Measurements from ENCODE around the gene TRPM2. TPM values are rescaled to one million over a fixed set of nuclear protein-coding genes. Genes with fewer than 3 reads are reported as not detected.

Gene TRPM2
- total RNA-seq, 1 experiment from 2014 or later, result 0.26 TPM

DNA sequence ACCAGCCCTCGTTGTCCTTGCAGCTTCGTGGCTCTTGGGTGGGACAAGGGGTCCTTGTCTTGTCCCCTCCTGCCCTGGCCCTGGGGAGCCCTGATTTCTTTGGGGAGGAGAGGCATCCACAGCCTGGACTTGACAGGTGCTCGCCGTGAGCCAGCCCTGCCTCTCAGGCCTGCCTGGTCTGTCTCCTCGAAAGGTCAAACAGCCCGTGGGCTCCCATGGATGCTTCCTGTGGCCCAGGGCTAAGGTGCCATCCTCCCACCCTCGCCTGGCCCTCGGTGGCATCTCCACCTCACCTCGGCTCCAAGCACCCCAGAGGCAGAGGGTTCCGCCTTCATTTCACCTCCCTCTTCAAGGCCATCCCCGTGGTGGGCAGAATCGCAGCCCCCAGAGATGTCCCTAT, 110.9 kb downstream of the TRPM2 start:
- DNase-seq (ENCODE audit: low read depth, low spot score), result no peak
- intact Hi-C loops (cut with micrococcal nuclease; ENCODE audit: unreplicated experiment) (no loop called here), in situ Hi-C loops (cut with HindIII; ENCODE audit: low pct_unique_long_range_greater_than_20kb, low sequenced_read_pairs) (no loop called here)
- no peak for ATAC-seq
- CTCF ChIA-PET, result no interaction called here
- Histone ChIP-seq H3K27me3 (ENCODE audit: control insufficient read depth, insufficient read depth, low read length) (no peaks in the 10 kb centered on the region), H3K4me1 (ENCODE audit: control insufficient read depth, insufficient read depth, low read length) (no peaks in the 10 kb centered on the region), H3K4me3 (ENCODE audit: low read depth in 2 of 2, low read length in 2 of 2) (no peak overlapping the region), H3K27ac (ENCODE audit: low read length) (no peak overlapping the region), H3K36me3 (ENCODE audit: control insufficient read depth, insufficient read depth, low read length) (no peaks in the 10 kb centered on the region), H3K9me3 (ENCODE audit: control insufficient read depth, insufficient read depth, low read depth, low read length) (no peaks in the 10 kb centered on the region)
- POLR2A ChIA-PET, result no interaction called here
- BruUV-seq (replicated peaks), result no TSS peak
- TF ChIP-seq, protein P1, sequence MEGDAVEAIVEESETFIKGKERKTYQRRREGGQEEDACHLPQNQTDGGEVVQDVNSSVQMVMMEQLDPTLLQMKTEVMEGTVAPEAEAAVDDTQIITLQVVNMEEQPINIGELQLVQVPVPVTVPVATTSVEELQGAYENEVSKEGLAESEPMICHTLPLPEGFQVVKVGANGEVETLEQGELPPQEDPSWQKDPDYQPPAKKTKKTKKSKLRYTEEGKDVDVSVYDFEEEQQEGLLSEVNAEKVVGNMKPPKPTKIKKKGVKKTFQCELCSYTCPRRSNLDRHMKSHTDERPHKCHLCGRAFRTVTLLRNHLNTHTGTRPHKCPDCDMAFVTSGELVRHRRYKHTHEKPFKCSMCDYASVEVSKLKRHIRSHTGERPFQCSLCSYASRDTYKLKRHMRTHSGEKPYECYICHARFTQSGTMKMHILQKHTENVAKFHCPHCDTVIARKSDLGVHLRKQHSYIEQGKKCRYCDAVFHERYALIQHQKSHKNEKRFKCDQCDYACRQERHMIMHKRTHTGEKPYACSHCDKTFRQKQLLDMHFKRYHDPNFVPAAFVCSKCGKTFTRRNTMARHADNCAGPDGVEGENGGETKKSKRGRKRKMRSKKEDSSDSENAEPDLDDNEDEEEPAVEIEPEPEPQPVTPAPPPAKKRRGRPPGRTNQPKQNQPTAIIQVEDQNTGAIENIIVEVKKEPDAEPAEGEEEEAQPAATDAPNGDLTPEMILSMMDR (IDR thresholded peaks at IDR 0.05), result no peak
- TF ChIP-seq TCF7L2 (IDR thresholded peaks at IDR 0.05; ENCODE audit: low read depth, low read length), result no peak
- TF ChIP-seq, protein P2, sequence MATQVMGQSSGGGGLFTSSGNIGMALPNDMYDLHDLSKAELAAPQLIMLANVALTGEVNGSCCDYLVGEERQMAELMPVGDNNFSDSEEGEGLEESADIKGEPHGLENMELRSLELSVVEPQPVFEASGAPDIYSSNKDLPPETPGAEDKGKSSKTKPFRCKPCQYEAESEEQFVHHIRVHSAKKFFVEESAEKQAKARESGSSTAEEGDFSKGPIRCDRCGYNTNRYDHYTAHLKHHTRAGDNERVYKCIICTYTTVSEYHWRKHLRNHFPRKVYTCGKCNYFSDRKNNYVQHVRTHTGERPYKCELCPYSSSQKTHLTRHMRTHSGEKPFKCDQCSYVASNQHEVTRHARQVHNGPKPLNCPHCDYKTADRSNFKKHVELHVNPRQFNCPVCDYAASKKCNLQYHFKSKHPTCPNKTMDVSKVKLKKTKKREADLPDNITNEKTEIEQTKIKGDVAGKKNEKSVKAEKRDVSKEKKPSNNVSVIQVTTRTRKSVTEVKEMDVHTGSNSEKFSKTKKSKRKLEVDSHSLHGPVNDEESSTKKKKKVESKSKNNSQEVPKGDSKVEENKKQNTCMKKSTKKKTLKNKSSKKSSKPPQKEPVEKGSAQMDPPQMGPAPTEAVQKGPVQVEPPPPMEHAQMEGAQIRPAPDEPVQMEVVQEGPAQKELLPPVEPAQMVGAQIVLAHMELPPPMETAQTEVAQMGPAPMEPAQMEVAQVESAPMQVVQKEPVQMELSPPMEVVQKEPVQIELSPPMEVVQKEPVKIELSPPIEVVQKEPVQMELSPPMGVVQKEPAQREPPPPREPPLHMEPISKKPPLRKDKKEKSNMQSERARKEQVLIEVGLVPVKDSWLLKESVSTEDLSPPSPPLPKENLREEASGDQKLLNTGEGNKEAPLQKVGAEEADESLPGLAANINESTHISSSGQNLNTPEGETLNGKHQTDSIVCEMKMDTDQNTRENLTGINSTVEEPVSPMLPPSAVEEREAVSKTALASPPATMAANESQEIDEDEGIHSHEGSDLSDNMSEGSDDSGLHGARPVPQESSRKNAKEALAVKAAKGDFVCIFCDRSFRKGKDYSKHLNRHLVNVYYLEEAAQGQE (IDR thresholded peaks at IDR 0.05; ENCODE audit: insufficient read depth in 1 of 2, low read depth in 2 of 2, low read length in 1 of 2), result no peak
- no peak for TF ChIP-seq POLR2AphosphoS5 (IDR thresholded peaks at IDR 0.05; ENCODE audit: low read depth, low read length)
- TF ChIP-seq SIN3A (IDR thresholded peaks at IDR 0.05; ENCODE audit: borderline replicate concordance, insufficient read depth, low read depth, low read length), result no peak

GRCh38 chr21:44466351-44466954, 113.0 kb downstream of the TRPM2 start:
- Histone ChIP-seq H3K4me1 (ENCODE audit: control insufficient read depth, insufficient read depth, low read length) (no peaks in the 10 kb centered on the region), H3K27ac (ENCODE audit: low read length) (no peak overlapping the region), H3K4me3 (ENCODE audit: low read depth in 2 of 2, low read length in 2 of 2) (no peak overlapping the region), H3K36me3 (ENCODE audit: control insufficient read depth, insufficient read depth, low read length) (no peaks in the 10 kb centered on the region), H3K27me3 (ENCODE audit: control insufficient read depth, insufficient read depth, low read length) (no peaks in the 10 kb centered on the region), H3K9me3 (ENCODE audit: control insufficient read depth, insufficient read depth, low read depth, low read length) (no peaks in the 10 kb centered on the region)
- ChIA-PET POLR2A (no interaction called here), CTCF (no interaction called here)
- in situ Hi-C loops (cut with HindIII; ENCODE audit: low pct_unique_long_range_greater_than_20kb, low sequenced_read_pairs), result no loop called here
- DNase-seq (ENCODE audit: low read depth, low spot score) (no peak), ATAC-seq (no peak)
- no TSS peak for BruUV-seq (replicated peaks)
- TF ChIP-seq POLR2AphosphoS5 (IDR thresholded peaks at IDR 0.05; ENCODE audit: low read depth, low read length), result no peak
- TF ChIP-seq, protein P2 (IDR thresholded peaks at IDR 0.05; ENCODE audit: insufficient read depth in 1 of 2, low read depth in 2 of 2, low read length in 1 of 2), result no peak
- intact Hi-C loops (cut with micrococcal nuclease; ENCODE audit: unreplicated experiment), result no loop called here
